ENCODE measurements around the gene GPA33.
"Not testable (repeated sequence)": the region's sequence is repeated elsewhere in the genome, so short reads cannot be mapped to it uniquely, and the experiment has no call there.

GPA33 gene

GRCh38 chr1:167051907-167052306 is 38.3 kb downstream of the GPA33 start:
- no peak for DNase-seq (ENCODE audit: low read depth)
- TF ChIP-seq CTCF (IDR thresholded peaks at IDR 0.05; ENCODE audit: low read depth, low read length, missing control alignments), result no peak
- no peak overlapping the region for H3K4me3 ChIP-seq (ENCODE audit: low read depth, low read length)
- in situ Hi-C loops (cut with HindIII; ENCODE audit: low sequenced_read_pairs), result loop anchor here (10.0 to 25.0 kb wide), 2 partner anchors 147 to 360 kb away; no protein-coding TSS in a partner anchor

- in situ Hi-C loops (cut with HindIII; ENCODE audit: low sequenced_read_pairs), result no loop called here
- TF ChIP-seq CTCF (IDR thresholded peaks at IDR 0.05; ENCODE audit: low read depth, low read length, missing control alignments), result no peak
- peak overlapping the region; percentile 28 for H3K4me3 ChIP-seq (ENCODE audit: low read depth, low read length)
- peak; percentile 57 for DNase-seq (ENCODE audit: low read depth)
These were observed 46.3 kb downstream of the GPA33 start for GRCh38 chr1:167043752-167044488.

GRCh38 chr1:167033646-167034045 is 56.5 kb downstream of the GPA33 start:
- no peak for DNase-seq (ENCODE audit: low read depth)
- H3K4me3 ChIP-seq (ENCODE audit: low read depth, low read length), result no peak overlapping the region
- no peak for TF ChIP-seq CTCF (IDR thresholded peaks at IDR 0.05; ENCODE audit: low read depth, low read length, missing control alignments)
- in situ Hi-C loops (cut with HindIII; ENCODE audit: low sequenced_read_pairs), result no loop called here

GRCh38 chr1:167029553-167029952 is 60.6 kb downstream of the GPA33 start:
- H3K4me3 ChIP-seq (ENCODE audit: low read depth, low read length); in situ Hi-C loops (cut with HindIII; ENCODE audit: low sequenced_read_pairs); DNase-seq (ENCODE audit: low read depth): not testable (repeated sequence)

- in situ Hi-C loops (cut with HindIII; ENCODE audit: low sequenced_read_pairs), result no loop called here
- no peak for TF ChIP-seq CTCF (IDR thresholded peaks at IDR 0.05; ENCODE audit: low read depth, low read length, missing control alignments)
- no peak for DNase-seq (ENCODE audit: low read depth)
- H3K4me3 ChIP-seq (ENCODE audit: low read depth, low read length), result no peak overlapping the region
These were observed 67.8 kb downstream of the GPA33 start for GRCh38 chr1:167022384-167022783.

- in situ Hi-C loops (cut with HindIII; ENCODE audit: low sequenced_read_pairs), result no loop called here
- TF ChIP-seq CTCF (IDR thresholded peaks at IDR 0.05; ENCODE audit: low read depth, low read length, missing control alignments), result no peak
- no peak overlapping the region for H3K4me3 ChIP-seq (ENCODE audit: low read depth, low read length)
- DNase-seq (ENCODE audit: low read depth), result no peak
These were observed 74.0 kb downstream of the GPA33 start for GRCh38 chr1:167016100-167016750.
